Stimulated activated CD4-positive, alpha-beta T cell treated with anti-CD3 and anti-CD28 coated beads, Interleukin-12 subunit alpha, Interleukin-12 subunit beta, amount 100 ng/mL, for 48 hours (primary cell): ENCODE results near the gene CDKL1.
"Not testable (repeated sequence)": the region's sequence is repeated elsewhere in the genome, so short reads cannot be mapped to it uniquely, and the experiment has no call there.

ENCODE experiments used
- DNase-seq, 3 donors: peaks; one replicate each; pipeline ENCODE4 v3.0.0-alpha.2; 2020; ENCODE audit warnings: low read depth in 2 of 3, low spot score in 1 of 3

CDKL1 gene

DNA sequence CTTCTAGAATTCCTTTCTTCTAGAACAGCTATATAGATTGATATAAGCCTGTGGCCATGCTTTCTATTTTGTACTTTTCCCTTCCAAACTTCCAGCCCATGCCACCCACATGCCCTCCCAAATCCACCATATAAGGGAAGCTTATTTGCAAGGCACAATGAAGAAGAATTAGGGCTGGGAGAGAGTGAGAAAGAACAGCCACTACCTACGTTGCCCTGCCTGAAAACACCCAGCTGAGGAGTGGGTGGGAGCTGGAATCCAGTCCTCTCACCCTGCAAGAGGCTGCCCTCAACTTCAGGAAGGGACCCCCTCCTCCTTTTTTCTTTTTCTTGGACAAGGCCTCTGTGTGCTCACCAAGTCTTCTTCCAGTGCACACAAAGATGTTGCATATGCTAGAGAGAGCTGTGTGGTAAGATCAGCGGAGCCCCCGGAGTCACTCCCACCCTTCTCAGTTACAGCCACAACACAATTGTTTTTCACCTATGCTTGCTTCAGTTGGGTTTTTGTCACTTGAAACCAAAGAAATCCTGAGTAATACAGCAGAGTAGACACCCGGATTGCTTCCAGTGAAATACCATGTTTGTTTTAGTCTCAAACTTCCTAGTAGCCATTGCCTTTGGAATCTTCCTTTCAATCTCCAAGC, 38.8 kb downstream of the CDKL1 start:
- no peak for DNase-seq

DNA sequence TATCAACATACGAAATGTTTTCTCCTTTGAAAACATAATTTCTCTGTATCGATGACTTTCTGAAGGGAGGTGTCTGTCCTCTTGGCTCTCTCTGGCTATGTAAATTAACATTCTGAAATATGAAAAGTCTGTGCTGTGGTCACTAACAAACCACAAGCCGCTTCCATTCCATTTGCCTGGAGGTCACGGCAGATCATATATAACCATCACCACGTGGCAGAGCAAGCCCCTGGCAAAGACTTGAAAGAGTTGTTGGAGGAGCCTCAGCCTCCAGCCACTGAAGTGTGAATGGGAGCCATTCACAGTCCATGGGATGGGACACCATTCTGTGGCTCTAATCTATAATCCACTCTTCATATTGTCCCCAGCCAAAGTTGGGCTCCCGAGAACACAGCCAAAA, 39.6 kb downstream of the CDKL1 start:
- no peak for DNase-seq

DNA sequence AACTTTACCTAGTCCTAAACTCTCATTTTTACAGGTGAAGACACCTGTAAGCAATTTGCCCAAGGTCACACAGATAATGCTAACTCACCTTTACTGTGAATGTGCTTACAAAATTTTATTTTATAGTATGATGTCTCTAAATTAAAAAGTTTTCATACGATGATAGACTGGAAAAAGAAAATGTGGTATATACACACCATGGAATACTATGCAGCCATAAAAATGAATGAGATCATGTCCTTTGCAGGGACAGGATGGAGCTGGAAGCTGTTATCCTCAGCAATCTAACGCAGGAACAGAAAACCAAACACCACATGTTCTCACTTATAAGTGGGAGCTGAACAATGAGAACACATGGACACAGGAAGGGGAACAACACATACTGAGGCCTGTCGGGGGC, 40.4 kb downstream of the CDKL1 start:
- DNase-seq: not testable (repeated sequence)

DNA sequence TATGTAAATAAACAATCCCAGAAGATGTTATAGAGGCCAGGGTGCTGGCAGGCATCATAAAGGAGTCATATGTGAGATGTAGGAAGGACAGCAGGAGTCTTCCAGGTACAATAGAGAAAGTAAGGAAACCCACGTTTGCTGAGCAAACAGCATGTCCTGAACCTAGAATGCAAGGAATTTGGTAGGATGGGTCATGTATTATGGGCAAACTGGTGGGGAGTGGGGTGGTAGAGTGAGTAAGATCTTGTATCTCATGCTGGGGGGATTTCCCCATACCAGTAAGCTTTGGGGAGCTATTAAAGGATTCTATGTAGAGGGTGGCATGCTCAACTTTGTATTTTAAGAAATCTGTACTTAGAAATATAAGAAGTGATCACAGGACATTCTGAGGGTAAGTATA, 41.0 kb downstream of the CDKL1 start:
- no peak for DNase-seq

DNA sequence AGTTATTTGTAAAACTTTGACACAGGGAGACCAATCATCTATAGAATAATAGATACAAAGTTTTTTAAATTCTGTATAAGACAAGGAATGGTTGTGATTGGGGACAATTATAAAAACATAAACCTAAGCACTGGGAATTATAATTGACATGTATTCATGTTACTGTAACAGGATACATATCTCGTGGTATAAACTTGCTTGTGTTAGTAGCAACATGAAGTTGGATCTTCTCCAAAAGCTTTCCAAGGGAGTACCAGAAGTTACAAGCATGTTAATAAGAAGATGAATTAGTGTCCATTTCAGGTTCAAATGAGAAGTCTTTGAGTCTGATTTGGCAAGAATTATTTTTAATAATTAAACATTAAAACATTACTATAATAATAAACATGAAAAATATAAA, 42.2 kb downstream of the CDKL1 start:
- DNase-seq: no peak

DNA sequence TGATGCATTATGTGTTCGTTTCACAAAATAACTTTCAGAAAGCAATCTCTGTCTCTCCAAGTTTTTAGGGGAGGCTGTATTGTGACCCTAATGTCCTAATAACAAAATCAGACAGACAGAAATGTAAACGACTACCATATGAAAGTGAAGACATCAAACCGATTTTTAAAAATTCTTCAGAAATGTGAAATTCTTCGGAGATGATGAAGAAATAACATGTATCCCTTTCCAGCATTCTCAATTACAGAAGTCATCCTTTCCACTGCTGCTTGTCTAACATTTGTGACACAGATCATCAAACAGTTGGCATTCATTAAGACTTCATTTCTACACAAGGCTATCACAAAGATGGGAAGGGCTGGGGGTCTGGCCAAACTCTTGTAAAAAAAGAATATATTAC, 43.6 kb downstream of the CDKL1 start:
- DNase-seq: no peak

DNA sequence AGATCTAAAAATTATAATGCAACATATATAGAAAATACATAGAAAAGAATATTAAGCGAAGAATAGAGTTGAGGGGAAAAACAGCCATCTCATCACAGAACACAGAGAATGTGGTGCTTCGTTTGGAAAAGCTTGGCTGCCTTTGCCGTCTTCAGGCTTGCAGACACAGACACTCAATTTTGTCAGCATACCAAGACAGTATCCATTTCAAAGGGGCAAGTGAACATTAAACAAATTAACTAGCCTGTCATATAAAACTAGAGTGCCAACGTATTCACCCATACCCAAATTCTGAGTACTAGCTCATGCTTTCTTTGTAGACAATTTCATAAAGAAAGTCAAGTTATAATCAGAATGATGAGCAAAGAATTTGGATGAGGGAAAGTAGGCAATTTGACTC, 44.1 kb downstream of the CDKL1 start:
- no peak for DNase-seq

DNA sequence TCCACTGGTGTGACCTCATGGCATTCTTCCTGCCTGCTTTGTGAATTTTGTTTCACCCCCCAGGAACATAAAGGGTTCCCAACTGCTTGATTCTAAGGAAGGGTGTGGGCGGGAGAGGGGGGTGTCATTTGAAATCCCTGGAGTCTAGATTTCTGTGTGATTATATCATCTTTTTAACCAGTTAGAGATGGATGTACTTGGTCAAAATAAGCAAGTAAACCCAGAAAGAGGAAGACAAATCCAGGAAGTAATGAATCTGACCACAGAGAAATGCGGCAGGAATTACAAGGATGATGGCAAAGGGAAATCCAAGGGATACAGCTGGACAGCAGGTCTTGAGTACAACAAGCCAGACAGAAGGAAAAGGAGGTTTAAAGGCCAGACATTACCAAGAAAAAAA, 45.7 kb downstream of the CDKL1 start:
- no peak for DNase-seq

DNA sequence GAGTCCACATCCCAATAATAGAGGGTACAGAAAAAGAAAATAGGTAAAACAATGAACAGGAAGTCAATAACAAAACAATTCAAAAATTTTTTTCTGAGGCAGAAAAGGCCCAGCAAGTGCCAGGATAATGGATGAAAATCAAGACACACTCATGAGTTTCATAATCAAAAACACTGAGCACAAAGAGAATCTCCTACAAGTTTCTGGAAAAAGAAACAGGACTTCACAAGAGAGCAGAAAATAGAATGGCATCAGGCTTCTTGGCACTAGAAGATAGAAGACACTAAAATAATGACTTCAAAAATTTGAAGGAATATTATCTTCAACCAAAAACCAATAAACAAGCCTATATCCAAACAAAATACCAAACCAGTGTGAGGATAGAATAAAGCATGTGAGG, 47.7 kb downstream of the CDKL1 start:
- no peak for DNase-seq

DNA sequence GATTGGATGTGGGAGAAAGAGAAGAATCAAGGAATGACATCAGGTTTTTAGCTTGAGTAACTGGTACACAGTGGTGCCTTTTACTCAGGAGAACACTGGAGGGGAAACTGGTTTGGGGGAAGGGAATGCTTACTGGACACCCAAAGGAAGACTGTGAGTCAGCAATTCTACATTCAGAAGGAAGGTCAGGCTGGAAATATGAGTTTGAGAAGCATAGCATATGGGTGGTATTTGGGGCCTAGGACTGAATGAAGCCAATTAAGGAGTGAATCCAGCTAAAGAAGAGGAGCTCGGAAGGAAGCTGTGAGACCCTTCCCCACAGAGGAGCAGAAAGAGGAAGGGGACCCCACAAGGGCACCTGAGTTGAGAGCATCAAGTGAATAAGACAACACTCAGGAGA, 49.2 kb downstream of the CDKL1 start:
- no peak for DNase-seq

DNA sequence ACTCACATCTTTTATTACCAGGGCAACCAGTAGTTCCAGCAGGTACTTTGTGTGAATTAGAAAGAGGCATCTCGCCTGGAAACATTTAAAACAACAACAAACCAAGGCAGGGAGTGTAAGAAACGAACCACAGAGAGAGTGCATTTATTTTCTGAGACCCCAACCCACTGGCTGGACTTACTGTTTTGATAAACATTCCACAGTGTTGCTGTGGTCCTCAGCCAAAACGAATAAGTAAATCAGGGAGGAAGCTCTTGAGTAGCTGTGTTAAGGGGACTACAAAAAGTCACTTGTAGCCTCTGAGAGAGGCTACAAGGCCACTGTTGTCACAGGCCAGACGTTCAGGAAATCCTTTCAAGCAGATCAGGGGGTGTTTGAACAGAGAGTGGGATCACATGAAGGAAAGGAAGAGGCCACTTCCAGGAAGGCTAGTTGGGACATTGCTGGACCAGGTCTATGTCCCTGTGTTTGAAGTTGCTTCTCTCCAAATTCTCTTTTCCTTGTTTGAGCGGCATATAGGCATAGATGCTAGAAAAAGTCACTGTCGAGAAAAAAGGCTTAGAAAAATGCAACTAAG, 50.7 kb downstream of the CDKL1 start:
- no peak for DNase-seq

DNA sequence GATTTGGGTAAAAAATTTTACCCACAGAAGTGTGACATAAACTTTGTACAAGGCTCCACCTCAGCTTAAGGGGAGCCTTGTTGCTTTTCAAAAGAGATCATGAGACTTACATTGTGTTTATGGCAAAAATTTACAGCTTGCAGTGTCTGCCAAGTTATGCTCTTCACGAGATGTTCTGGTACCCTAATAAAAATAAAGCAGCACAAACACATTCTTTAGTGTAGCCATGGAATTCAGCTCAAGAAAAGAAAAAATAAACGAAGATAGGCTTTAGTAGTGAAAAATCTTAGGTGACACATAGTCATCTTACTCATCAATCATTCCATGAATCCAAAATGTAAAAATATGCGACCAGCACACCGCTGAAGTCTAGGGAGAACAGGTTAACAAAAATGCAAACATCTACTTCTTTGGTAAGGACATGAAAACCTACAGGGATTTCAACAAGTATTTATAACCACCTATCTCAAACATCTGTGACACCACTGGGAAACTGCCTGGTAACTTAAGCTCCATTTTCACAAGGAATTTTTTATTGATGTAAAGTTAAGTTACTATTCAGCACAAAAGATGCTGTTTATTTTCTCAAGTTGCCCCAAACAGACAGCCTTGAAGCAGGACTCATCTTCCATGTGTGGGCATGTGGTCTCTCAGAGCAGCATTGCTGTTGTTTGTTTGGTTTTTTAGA, 51.7 kb downstream of the CDKL1 start:
- no peak for DNase-seq

DNA sequence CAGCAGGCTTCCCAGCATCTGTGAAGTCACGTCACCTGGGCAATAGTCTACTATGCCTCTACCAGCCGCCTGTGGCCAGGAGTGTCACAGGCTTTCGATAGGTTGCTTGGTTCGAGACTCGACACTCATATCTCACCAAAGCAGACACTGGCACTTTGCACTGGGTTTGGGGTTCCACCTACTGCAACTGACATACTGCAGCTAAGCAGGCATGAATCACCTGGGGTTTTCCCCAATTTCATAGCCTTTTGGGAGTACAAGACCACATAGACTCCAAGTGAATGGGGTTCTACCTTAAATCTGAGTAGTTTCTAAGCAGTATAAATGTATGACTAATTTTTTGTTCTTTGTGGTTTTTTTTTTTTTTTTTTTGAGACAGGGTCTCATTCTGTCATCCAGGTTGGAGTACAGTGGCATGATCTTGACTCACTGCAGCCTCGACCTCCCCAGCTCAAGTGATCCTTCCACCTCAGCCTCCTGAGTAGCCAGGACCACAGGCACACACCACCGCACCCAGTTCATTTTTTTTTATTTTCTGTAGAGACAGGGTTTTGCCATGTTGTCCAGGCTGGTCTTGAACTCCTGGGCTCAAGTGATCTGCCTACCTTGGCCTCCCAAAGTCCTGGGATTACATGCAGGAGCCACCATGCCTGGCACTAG, 52.4 kb downstream of the CDKL1 start:
- DNase-seq: peak; percentile 68 to 81 (median 78)

DNA sequence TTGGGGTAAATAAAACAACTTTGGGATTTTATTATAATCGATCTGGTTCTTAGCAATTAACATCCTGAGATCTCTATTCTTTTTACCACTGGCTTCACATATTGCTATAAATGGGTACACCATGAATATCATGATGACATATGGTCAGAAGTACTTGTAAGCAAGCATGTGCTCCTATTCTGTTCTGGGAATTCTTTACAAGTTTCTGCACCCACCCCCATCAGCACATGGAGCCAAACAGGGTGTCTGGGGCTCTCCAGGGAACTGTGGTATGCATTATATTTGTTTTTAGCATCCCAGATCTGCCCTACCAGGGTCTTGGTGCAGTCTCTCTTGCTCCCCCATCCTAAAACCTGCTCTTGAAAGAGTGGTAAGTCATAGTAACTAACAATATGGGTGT, 53.2 kb downstream of the CDKL1 start:
- DNase-seq: no peak

DNA sequence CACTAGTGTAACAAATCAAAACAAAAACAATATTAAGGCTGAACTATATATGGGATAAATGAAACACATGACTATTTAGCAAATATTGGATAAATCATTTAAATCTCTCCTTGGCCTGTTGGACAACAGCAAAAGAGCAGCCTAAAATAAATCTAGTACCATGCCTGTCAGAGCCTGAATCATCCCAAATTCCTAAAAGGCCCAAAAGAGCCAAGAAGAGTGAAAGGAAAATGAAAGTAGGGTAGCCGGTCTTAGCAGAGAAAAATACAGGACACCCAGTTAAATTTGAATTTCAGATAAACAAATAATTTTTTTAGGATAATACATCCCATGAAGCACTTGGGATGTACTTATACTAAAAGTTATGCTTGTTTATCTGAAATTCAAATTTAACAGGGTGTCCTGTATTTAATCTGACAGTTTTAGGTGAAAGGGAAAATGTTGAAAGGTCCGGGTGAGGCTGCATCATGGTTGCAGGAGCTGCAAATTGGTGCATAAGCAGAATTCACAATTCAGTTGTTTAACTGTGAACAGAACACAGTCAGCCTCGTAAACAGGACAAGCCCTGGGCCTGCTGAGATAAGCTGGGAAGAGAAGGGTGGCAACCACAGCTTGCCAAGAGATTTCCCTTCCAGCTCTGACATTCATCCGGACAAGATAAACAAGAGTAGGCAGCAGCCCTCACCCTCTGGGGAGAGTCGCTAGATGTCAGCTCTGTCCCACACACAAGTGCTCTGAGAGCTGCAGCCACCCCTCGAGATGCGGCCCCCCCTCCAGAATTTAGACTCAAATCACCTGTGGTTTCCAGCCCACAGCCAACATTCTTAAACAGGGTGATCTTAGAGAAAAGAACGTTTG, 54.2 kb downstream of the CDKL1 start:
- no peak for DNase-seq

DNA sequence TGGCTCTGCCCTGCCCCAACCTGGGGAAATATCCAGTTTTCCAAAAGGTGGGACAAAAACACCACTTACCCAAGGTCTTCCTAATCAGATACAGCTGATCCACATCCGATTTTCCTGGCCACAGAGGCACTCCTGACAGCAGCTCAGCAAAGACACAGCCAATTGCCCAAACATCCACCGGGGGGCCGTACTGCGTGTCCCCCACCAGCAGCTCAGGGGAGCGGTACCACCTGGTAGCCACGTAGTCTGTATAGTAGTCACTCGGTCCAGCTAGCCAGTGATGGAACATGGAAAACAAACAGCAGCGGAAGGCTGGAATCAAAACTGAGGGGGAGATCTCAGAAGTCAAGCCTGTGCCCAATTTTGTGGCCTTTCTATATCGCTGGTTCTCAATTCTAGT, 55.7 kb downstream of the CDKL1 start:
- no peak for DNase-seq

DNA sequence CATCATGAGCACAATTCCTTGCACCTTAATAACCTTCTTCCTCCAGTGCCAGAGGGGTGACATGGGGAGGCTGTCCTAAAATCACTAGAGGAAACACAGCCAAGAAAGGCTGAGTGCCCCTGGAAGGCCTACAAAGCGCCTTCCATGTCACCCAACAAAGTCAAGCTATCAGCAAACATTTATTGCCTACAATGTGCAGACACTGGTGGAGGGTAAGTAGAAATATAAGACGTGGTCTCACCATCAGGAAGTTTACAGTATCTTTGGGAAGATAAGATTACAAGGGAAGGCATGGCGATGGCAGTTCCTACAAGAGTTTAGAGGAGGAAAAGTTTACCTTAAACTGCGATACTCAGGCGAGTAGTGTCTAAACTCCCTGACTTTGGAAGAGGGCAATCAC, 56.6 kb downstream of the CDKL1 start:
- DNase-seq: no peak

DNA sequence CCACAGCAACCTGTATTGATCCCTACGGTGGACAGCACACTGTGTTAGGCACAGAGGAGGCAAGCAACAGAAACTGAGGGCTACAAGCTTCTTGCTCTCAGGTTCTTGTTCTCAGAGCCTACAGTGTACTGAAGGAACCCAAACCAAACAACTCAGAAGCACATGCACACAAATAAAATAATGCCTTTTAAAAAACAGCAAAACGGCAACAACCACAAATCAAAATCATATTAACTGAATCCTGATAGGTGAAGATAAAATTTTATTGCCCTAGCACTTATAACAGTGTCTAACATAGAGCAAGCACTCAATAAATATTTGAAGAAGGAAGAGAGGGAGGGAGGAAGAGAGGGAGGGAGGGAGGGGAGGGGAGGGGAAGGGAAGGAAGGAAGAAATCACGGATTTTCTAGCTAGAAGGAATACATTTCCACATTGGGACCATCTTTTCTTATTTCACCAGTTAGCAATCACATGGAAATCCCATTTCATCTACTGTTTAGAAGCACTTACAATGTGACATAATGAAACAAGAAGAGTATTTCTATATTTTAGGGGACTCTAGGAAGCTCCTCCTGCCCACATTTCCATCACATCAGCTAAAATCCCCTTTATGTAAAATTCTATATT, 57.4 kb downstream of the CDKL1 start:
- DNase-seq: no peak

DNA sequence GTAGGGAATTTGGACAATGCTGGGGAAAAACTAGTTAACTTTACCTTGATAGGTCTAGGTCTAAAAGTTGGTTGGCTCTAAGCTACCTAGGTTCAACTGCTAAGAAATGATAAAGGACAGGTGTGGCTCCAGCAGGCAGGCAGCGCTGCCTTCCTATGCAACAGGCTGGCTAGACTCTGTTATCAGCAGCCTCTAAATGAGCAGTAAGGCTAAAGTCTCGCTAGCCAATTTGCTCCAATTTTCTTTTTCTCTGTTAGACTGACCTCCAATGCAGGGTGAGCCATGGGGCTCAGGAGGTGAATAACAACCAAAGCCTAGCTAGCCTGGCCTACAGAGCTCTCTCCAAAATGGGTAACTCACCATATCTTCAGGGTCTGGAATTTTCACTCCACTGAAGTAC, 58.1 kb downstream of the CDKL1 start:
- no peak for DNase-seq

DNA sequence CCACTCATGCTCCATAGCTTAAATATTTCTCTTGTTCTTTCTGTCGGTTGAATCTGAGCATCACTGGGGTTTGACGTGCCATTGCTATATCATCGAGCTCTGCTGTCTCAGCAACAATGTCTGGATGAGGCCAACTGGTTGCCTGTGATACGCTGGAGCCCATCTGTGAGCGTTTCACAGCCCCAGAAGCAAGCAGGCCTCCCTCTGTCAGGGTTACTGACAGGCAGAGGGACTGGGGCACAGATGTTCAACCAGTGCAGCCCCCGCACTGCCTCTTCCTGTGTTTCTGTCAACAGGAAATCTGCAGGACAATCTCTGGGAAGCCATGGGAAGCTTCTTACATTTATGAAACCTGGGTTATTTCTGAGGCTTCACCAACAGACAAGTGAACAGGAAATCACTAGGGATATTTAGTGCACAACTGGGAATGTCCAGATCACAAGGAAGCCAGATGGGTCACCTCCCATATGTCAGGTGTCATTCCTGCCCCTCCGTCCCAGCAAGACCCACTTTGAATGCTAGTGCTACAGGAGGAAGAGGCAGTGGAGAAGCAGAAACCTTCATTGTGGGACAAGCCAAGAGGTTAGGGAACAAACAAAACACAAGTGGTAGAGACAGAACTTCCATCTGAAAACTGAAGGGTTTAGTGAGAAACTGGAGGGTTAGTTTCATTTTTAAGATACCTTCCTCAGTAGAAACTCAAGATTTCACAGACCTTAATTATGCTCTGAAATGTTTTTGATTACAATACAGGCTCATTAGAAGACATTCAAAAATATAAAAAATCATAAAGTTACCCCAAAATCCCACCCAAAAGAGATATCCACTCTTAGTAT, 60.5 kb downstream of the CDKL1 start:
- DNase-seq: no peak
